ENCODE measurements around the gene SYPL2.

The SYPL2 gene

GRCh38 chr1:109485001-109485400, 18.7 kb downstream of the SYPL2 start:
- H3K9ac ChIP-seq (ENCODE audit: low read length): peak overlapping the region; percentile 79
- no peaks in the 10 kb centered on the region for H3K36me3 ChIP-seq (ENCODE audit: control insufficient read depth, insufficient read depth, low read length)
- H3K27me3 ChIP-seq (ENCODE audit: control insufficient read depth, insufficient read depth, low read length): no peaks in the 10 kb centered on the region
- H3K4me1 ChIP-seq (ENCODE audit: control insufficient read depth, insufficient read depth, low read length): peaks cover 16% of the 10 kb centered on the region
- no peak overlapping the region for H3K4me3 ChIP-seq (ENCODE audit: low read length)
- no peaks in the 10 kb centered on the region for H3K9me3 ChIP-seq (ENCODE audit: control insufficient read depth, low read length)

- H3K27me3 ChIP-seq (ENCODE audit: control insufficient read depth, insufficient read depth, low read length): no peaks in the 10 kb centered on the region
- no peaks in the 10 kb centered on the region for H3K36me3 ChIP-seq (ENCODE audit: control insufficient read depth, insufficient read depth, low read length)
- peaks cover 22% of the 10 kb centered on the region for H3K4me1 ChIP-seq (ENCODE audit: control insufficient read depth, insufficient read depth, low read length)
- no peaks in the 10 kb centered on the region for H3K9me3 ChIP-seq (ENCODE audit: control insufficient read depth, low read length)
- no peak overlapping the region for H3K4me3 ChIP-seq (ENCODE audit: low read length)
- no peak overlapping the region for H3K9ac ChIP-seq (ENCODE audit: low read length)
These were observed 20.9 kb downstream of the SYPL2 start for GRCh38 chr1:109487261-109487660.

- H3K9me3 ChIP-seq (ENCODE audit: control insufficient read depth, low read length): no peaks in the 10 kb centered on the region
- H3K4me1 ChIP-seq (ENCODE audit: control insufficient read depth, insufficient read depth, low read length): peaks cover 19% of the 10 kb centered on the region
- H3K4me3 ChIP-seq (ENCODE audit: low read length): no peak overlapping the region
- no peaks in the 10 kb centered on the region for H3K36me3 ChIP-seq (ENCODE audit: control insufficient read depth, insufficient read depth, low read length)
- no peak overlapping the region for H3K9ac ChIP-seq (ENCODE audit: low read length)
- no peaks in the 10 kb centered on the region for H3K27me3 ChIP-seq (ENCODE audit: control insufficient read depth, insufficient read depth, low read length)
These were observed 21.9 kb downstream of the SYPL2 start for GRCh38 chr1:109488201-109488600.

GRCh38 chr1:109488696-109489095, 22.4 kb downstream of the SYPL2 start:
- no peak overlapping the region for H3K9ac ChIP-seq (ENCODE audit: low read length)
- no peaks in the 10 kb centered on the region for H3K36me3 ChIP-seq (ENCODE audit: control insufficient read depth, insufficient read depth, low read length)
- H3K4me3 ChIP-seq (ENCODE audit: low read length): no peak overlapping the region
- no peaks in the 10 kb centered on the region for H3K9me3 ChIP-seq (ENCODE audit: control insufficient read depth, low read length)
- H3K27me3 ChIP-seq (ENCODE audit: control insufficient read depth, insufficient read depth, low read length): no peaks in the 10 kb centered on the region
- H3K4me1 ChIP-seq (ENCODE audit: control insufficient read depth, insufficient read depth, low read length): peaks cover 21% of the 10 kb centered on the region

- Histone ChIP-seq H3K9me3 (ENCODE audit: control insufficient read depth, low read length) (no peaks in the 10 kb centered on the region), H3K36me3 (ENCODE audit: control insufficient read depth, insufficient read depth, low read length) (no peaks in the 10 kb centered on the region), H3K4me3 (ENCODE audit: low read length) (no peak overlapping the region), H3K27me3 (ENCODE audit: control insufficient read depth, insufficient read depth, low read length) (no peaks in the 10 kb centered on the region), H3K9ac (ENCODE audit: low read length) (no peak overlapping the region), H3K4me1 (ENCODE audit: control insufficient read depth, insufficient read depth, low read length) (peaks cover 22% of the 10 kb centered on the region)
These were observed 23.9 kb downstream of the SYPL2 start for GRCh38 chr1:109490029-109490933.

- H3K9ac ChIP-seq (ENCODE audit: low read length): no peak overlapping the region
- H3K4me3 ChIP-seq (ENCODE audit: low read length): no peak overlapping the region
- H3K9me3 ChIP-seq (ENCODE audit: control insufficient read depth, low read length): no peaks in the 10 kb centered on the region
- no peaks in the 10 kb centered on the region for H3K36me3 ChIP-seq (ENCODE audit: control insufficient read depth, insufficient read depth, low read length)
- H3K27me3 ChIP-seq (ENCODE audit: control insufficient read depth, insufficient read depth, low read length): no peaks in the 10 kb centered on the region
- H3K4me1 ChIP-seq (ENCODE audit: control insufficient read depth, insufficient read depth, low read length): peaks cover 25% of the 10 kb centered on the region
These were observed 24.6 kb downstream of the SYPL2 start for GRCh38 chr1:109490934-109491302.

- H3K36me3 ChIP-seq (ENCODE audit: control insufficient read depth, insufficient read depth, low read length): no peaks in the 10 kb centered on the region
- no peaks in the 10 kb centered on the region for H3K27me3 ChIP-seq (ENCODE audit: control insufficient read depth, insufficient read depth, low read length)
- H3K9ac ChIP-seq (ENCODE audit: low read length): no peak overlapping the region
- H3K4me3 ChIP-seq (ENCODE audit: low read length): no peak overlapping the region
- H3K9me3 ChIP-seq (ENCODE audit: control insufficient read depth, low read length): no peaks in the 10 kb centered on the region
- H3K4me1 ChIP-seq (ENCODE audit: control insufficient read depth, insufficient read depth, low read length): peaks cover 25% of the 10 kb centered on the region
These were observed 25.0 kb downstream of the SYPL2 start for GRCh38 chr1:109491372-109491771.

- peaks cover 25% of the 10 kb centered on the region for H3K4me1 ChIP-seq (ENCODE audit: control insufficient read depth, insufficient read depth, low read length)
- H3K9me3 ChIP-seq (ENCODE audit: control insufficient read depth, low read length): no peaks in the 10 kb centered on the region
- H3K9ac ChIP-seq (ENCODE audit: low read length): no peak overlapping the region
- H3K36me3 ChIP-seq (ENCODE audit: control insufficient read depth, insufficient read depth, low read length): peaks cover 4% of the 10 kb centered on the region
- H3K27me3 ChIP-seq (ENCODE audit: control insufficient read depth, insufficient read depth, low read length): no peaks in the 10 kb centered on the region
- no peak overlapping the region for H3K4me3 ChIP-seq (ENCODE audit: low read length)
These were observed 26.4 kb downstream of the SYPL2 start for GRCh38 chr1:109492779-109493178.

- peak overlapping the region; percentile 93 for H3K4me3 ChIP-seq (ENCODE audit: low read length)
- H3K9me3 ChIP-seq (ENCODE audit: control insufficient read depth, low read length): no peaks in the 10 kb centered on the region
- H3K27me3 ChIP-seq (ENCODE audit: control insufficient read depth, insufficient read depth, low read length): no peaks in the 10 kb centered on the region
- peaks cover 4% of the 10 kb centered on the region for H3K36me3 ChIP-seq (ENCODE audit: control insufficient read depth, insufficient read depth, low read length)
- peaks cover 25% of the 10 kb centered on the region for H3K4me1 ChIP-seq (ENCODE audit: control insufficient read depth, insufficient read depth, low read length)
- peak overlapping the region; percentile 73 for H3K9ac ChIP-seq (ENCODE audit: low read length)
These were observed 26.9 kb downstream of the SYPL2 start for GRCh38 chr1:109493227-109493626.

GRCh38 chr1:109493805-109494539, 27.6 kb downstream of the SYPL2 start, which contains the start of gene CYB561D1:
Gene CYB561D1, plus strand, starts transcription at chr1:109494094. Its CDS starts 46 bp downstream, at chr1:109494140.
- H3K27me3 ChIP-seq (ENCODE audit: control insufficient read depth, insufficient read depth, low read length): no peaks in the 10 kb centered on the region
- peak within 1 kb of the TSS; percentile 93 for H3K4me3 ChIP-seq (ENCODE audit: low read length)
- H3K9me3 ChIP-seq (ENCODE audit: control insufficient read depth, low read length): no peaks in the 10 kb centered on the region
- peaks cover 4% of the 10 kb centered on the region for H3K36me3 ChIP-seq (ENCODE audit: control insufficient read depth, insufficient read depth, low read length)
- H3K4me1 ChIP-seq (ENCODE audit: control insufficient read depth, insufficient read depth, low read length): peaks cover 25% of the 10 kb centered on the region
- H3K9ac ChIP-seq (ENCODE audit: low read length): peak within 1 kb of the TSS; percentile 73

GRCh38 chr1:109495738-109496137, 29.4 kb downstream of the SYPL2 start:
- no peaks in the 10 kb centered on the region for H3K27me3 ChIP-seq (ENCODE audit: control insufficient read depth, insufficient read depth, low read length)
- H3K9me3 ChIP-seq (ENCODE audit: control insufficient read depth, low read length): no peaks in the 10 kb centered on the region
- H3K36me3 ChIP-seq (ENCODE audit: control insufficient read depth, insufficient read depth, low read length): peaks cover 4% of the 10 kb centered on the region
- H3K4me3 ChIP-seq (ENCODE audit: low read length): no peak overlapping the region
- H3K9ac ChIP-seq (ENCODE audit: low read length): no peak overlapping the region
- H3K4me1 ChIP-seq (ENCODE audit: control insufficient read depth, insufficient read depth, low read length): peaks cover 22% of the 10 kb centered on the region
